ENCODE measurements around the gene SPSB2.
"Not testable (repeated sequence)": the region's sequence is repeated elsewhere in the genome, so short reads cannot be mapped to it uniquely, and the experiment has no call there.

The SPSB2 gene

GRCh38 chr12:6899837-6900519 lies 26.9 kb upstream of the SPSB2 start:
- no peak for DNase-seq

DNA sequence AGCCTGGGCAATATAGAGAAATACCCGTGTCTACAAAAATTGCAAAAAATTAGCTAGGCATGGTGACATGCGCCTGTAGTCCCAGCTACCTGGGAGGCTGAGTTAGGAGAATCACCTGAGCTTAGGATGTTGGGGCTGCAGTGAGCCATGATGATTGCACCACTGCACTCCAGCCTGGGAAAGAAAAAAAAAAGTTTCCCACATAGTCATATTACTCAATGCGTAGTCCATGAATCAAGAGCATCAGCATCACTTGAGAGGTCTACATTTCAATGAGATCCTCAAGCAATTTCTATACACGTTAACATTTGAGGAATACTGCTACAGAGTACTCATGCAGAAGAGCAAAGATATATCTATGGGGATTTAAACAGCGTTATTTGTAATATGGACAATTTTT lies 26.3 kb upstream of the SPSB2 start:
- no peak for DNase-seq

- no peak for DNase-seq
Measured at GRCh38 chr12:6896846-6897435, 23.8 kb upstream of the SPSB2 start.

GRCh38 chr12:6894321-6894720 lies 21.2 kb upstream of the SPSB2 start:
- DNase-seq: no peak

- not testable (repeated sequence) for DNase-seq
Measured at GRCh38 chr12:6892683-6893082, 19.6 kb upstream of the SPSB2 start.

DNA sequence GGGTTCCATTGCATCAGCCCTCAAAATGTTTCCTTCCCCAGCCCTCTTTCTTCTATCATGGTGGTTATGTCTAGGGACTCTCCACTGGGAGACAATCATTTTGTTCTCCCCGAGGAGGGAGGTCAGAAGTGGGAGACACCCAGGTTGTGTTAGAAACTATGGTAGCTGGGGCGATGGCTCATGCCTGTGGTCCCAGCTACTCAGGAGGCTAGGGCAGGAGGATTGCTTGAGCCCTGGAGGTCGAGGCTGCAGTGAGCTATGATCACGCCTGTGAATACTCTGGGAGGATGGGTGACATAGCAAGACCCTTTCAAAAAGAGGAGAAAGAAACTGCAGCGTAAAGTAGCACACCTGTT lies 18.5 kb upstream of the SPSB2 start:
- DNase-seq: no peak

DNA sequence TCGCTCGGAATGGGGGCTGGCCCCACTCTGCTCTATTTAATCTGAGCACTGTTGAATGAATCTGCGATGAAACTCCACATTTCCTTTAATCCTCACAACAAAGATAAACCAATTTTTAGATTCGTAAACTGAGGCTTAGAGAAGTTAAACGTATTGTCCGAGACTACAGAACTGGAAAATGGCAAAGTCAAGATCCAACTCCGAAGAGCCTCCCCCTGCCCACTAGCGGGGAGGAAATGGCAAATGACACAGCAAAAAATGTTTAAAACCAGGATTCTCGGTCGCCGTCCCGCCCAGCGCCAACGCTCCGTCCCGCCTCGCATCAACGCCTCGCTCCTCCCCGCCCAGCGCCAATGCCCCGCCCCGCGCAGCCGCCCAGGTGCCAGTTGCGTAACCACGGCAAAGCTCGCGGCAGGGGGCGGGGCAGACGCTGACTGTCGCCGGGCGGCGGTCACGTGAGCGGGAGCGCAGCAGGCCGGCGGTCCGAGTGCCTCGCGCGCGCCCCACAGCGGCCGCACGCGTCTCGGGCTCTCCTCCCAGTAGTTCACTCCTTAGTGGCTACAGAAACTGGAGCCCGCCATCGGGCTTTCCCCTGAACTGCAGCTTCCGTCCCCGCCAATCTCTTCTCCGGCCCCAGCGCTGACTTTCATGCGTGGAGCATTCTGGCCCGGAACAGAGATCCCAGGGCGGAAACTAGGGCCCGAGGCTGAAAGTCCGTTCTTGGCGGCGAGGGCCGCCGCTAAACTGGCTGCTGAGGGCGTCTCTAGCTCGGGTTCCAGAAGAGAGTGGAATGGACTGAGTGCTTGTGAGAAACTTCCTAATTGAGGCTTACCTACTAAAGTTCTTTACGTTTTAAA lies 17.9 kb upstream of the SPSB2 start:
- peak; percentile 99 for DNase-seq

- DNase-seq: not testable (repeated sequence)
Measured at GRCh38 chr12:6889775-6890573, 16.9 kb upstream of the SPSB2 start.

GRCh38 chr12:6888794-6889193 lies 15.7 kb upstream of the SPSB2 start:
- not testable (repeated sequence) for DNase-seq

DNA sequence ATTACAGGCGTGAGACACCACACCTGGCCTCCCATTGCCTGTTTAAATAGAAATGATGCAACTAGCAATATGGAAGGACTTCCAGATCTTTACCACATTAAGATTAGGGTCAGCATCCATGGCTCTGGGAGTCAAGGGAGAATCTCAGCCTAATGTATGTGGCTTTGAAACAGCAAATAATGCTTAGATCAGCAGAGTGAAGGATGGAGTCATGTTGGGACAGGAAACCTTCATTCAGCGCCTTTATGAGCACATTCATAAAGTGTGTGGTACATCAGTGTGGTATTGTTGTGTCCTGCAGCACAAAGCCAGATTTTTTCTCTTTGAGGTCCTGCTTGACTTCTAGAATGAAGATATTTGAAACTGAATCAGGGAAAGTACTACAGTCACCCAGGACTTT lies 15.3 kb upstream of the SPSB2 start:
- no peak for DNase-seq

GRCh38 chr12:6887460-6887859 lies 14.4 kb upstream of the SPSB2 start:
- DNase-seq: no peak

DNA sequence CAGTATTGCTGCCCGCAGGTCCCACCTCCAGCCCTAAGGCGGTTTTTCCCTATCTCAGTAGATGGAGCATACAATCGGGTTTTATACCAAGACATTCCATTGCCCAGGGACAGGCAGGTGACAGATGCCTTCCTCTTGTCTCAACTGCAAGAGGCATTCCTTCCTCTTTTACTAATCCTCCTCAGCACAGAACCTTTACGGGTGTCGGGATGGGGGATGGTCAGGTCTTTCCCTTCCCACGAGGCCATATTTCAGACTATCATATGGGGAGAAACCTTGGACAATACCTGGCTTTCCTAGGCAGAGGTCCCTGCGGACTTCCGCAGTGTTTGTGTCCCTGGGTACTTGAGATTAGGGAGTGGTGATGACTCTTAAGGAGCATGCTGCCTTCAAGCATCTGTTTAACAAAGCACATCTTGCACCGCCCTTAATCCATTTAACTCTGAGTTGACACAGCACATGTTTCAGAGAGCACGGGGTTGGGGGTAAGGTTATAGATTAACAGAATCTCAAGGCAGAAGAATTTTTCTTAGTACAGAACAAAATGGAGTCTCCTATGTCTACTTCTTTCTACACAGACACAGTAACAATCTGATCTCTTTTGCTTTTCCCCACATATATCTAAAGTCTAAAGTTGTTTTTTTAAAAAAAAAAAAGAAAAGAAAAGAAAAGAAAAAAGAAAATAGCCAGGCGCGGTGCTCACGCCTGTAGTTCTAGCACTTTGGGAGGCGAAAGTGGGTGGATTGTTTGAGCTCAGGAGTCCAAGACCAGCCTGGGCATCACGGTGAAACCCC lies 13.3 kb upstream of the SPSB2 start:
- not testable (repeated sequence) for DNase-seq

DNA sequence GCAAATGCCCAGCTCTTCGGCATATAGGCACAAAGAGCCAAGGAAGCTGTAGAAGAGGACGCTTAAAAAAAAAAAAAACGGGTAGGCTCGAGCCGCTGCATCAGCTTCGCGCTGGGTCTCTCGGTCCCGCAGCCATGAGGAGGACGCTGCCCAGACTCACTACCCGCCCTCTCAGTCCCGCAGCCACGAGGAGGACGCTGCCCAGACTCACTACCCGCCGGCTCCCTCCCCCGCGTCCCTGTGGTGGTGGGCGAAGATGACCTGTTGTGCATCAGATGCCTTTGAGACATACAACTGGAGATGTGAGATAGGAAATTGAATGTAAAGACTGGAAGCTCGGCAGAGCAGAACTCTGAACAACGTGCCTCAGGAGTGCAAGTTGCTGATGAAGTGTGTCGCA lies 11.4 kb upstream of the SPSB2 start:
- DNase-seq: no peak

- DNase-seq: no peak
Measured at GRCh38 chr12:6883683-6884082, 10.6 kb upstream of the SPSB2 start.

- no peak for DNase-seq
Measured at GRCh38 chr12:6883252-6883651, 10.1 kb upstream of the SPSB2 start.

DNA sequence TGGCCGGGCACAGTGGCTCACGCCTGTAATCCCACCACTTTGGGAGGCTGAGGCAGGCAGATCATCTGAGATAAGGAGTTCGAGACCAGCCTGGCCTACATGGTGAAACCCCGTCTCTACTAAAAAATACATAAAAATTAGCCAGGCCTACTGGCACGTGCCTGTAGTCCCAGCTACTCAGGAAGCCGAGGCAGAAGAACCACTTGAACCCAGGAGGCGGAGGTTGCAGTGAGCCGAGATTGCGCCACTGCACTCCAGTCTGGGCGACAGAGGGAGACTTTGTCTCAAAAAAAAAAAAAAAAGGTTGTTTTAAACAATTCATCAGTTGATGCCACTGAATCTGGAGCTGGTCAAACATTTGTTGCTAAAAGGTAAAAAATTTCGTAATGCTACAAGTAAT lies 6.7 kb upstream of the SPSB2 start:
- not testable (repeated sequence) for DNase-seq

DNA sequence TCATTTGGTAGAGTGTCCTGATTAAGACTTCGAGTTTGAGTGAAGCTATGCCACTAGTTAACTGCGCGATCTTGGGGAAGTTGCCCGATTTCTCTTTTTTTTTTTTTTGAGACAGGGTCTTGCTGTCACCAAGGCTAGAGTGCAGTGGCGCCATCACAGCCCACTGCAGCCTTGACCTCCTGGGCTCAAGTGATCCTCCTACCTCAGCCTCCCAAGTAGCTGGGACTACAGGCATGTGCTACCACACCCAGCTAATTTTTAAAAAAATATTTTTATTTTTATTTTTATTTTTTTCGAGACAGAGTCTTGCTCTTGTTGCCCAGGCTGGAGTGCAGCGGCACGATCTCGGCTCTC lies 889 bp upstream of the SPSB2 start:
- not testable (repeated sequence) for DNase-seq

DNA sequence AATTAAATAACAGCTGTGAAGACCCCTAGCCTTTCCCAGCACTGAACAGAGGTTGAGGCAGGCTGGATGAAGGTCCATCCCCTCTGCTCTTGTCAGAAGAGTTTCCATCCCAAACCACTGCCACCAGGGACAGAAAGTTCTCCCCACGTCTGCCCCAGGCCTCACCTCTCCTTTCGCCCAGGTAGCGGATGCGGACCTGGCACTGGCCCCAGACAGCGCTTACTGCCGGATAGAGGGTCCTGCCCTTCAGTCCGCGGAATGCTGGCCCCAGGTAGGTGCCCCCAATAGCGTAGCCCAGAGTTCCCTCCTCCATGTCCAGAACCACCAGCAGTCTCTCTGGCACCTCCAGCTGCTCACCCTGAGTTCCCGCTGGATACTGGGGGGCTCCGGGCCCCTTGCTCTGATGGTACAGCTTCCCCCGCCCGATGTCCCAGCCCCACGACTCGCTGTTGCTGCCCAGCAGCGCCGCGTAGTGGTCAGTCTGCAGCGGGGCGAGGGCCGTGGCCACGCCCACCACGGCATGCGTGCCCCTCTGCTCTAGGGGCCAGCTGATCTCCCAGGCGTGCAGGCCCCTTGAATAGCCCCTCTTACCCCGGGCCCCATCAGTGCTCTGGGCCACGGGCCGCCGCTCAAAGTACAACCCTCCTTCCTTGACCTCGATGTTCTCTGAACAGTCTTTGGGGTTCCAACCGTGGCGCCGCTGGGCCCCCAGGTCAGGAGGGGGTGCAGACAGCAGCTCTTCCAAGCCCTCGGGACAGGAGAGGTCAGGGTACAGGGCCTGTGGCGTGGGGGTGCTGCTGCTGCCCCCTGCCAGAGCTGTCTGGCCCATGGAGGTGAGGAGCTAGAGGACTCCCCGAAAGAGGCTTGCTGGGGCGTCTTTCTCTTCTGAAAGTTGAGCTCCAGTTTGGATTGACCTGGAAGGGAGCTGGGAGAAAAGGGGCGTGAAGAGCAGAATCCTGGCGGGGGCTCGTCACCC lies 742 bp downstream of the SPSB2 start:
- DNase-seq: peak; percentile 95

GRCh38 chr12:6871052-6871957 lies 1.8 kb downstream of the SPSB2 start:
- DNase-seq: peak; percentile 75

DNA sequence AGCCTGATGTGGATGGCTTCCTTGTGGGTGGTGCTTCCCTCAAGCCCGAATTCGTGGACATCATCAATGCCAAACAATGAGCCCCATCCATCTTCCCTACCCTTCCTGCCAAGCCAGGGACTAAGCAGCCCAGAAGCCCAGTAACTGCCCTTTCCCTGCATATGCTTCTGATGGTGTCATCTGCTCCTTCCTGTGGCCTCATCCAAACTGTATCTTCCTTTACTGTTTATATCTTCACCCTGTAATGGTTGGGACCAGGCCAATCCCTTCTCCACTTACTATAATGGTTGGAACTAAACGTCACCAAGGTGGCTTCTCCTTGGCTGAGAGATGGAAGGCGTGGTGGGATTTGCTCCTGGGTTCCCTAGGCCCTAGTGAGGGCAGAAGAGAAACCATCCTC lies 2.8 kb downstream of the SPSB2 start:
- not testable (repeated sequence) for DNase-seq
